ENCODE measurements around the gene PSMD9. TPM values are rescaled to one million over a fixed set of nuclear protein-coding genes. Genes with fewer than 3 reads are reported as not detected.
A peak's percentile ranks its signal among the peaks of the same experiment; 100 is the strongest.
"Not testable (repeated sequence)": the region's sequence is repeated elsewhere in the genome, so short reads cannot be mapped to it uniquely, and the experiment has no call there.

Gene PSMD9
- total and polyA plus RNA-seq, 10 donors, result 29.6 to 62.6 (median 46.6) TPM

GRCh38 chr12:121872546-121873215 lies 15.9 kb upstream of the PSMD9 start:
- WGBS, 5 donors, result 64 to 79% (median 75%) methylated on average over 5 of the region's 5 CpGs
- H3K27ac ChIP-seq, result peak overlapping the region in 1 of 8 donors; percentile 68
- no peak for DNase-seq

DNA sequence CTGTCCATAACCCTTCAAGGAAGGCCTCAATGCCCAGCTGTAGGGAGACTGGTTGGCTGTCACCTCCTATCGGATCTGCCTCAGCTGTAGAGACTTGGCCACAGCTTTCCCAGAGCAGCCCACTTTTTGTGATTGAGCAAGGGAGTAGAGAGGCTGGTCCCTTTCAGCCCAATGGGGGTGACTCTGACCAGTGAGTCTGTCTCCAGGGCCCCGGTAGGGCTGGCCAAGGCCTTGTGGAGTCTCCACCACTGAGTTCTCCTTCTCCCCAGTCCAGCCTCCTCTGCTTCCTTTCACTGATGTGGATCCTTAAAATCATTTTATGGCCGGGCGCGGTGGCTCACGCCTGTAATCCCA lies 15.4 kb upstream of the PSMD9 start:
- H3K4me3 ChIP-seq, result no peak overlapping the region
- H3K27ac ChIP-seq, result peak overlapping the region in 1 of 8 donors; percentile 68
- no peaks in the 10 kb centered on the region for H3K9me3 ChIP-seq
- H3K4me1 ChIP-seq, result peaks cover 0 to 30% (median 5%) of the 10 kb centered on the region in 6 donors
- WGBS, 5 donors, result 87 to 96% (median 94%) methylated on average over 5 to 6 of the region's 6 CpGs
- intact Hi-C loops (cut with DNase I; ENCODE audit: low total_unique reads), result no loop called here
- no peak for DNase-seq
- H3K36me3 ChIP-seq, result no peaks in the 10 kb centered on the region
- no peaks in the 10 kb centered on the region for H3K27me3 ChIP-seq (replicated peaks in 1 of 7)
- TF ChIP-seq POLR2A (IDR thresholded peaks at IDR 0.05) (no peak), POLR2AphosphoS5 (IDR thresholded peaks at IDR 0.05) (no peak)
- TF ChIP-seq, protein P1, sequence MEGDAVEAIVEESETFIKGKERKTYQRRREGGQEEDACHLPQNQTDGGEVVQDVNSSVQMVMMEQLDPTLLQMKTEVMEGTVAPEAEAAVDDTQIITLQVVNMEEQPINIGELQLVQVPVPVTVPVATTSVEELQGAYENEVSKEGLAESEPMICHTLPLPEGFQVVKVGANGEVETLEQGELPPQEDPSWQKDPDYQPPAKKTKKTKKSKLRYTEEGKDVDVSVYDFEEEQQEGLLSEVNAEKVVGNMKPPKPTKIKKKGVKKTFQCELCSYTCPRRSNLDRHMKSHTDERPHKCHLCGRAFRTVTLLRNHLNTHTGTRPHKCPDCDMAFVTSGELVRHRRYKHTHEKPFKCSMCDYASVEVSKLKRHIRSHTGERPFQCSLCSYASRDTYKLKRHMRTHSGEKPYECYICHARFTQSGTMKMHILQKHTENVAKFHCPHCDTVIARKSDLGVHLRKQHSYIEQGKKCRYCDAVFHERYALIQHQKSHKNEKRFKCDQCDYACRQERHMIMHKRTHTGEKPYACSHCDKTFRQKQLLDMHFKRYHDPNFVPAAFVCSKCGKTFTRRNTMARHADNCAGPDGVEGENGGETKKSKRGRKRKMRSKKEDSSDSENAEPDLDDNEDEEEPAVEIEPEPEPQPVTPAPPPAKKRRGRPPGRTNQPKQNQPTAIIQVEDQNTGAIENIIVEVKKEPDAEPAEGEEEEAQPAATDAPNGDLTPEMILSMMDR (IDR thresholded peaks at IDR 0.05 in 8 of 11, conservative IDR thresholded peaks at IDR 0.05 in 3 of 11), result no peak

More at GRCh38 chr12:121872546-121873215, 15.9 kb upstream of the PSMD9 start:
- no peaks in the 10 kb centered on the region for H3K27me3 ChIP-seq (replicated peaks in 1 of 7)
- no peak overlapping the region for H3K4me3 ChIP-seq
- TF ChIP-seq POLR2AphosphoS5 (IDR thresholded peaks at IDR 0.05) (no peak), POLR2A (IDR thresholded peaks at IDR 0.05) (no peak)
- TF ChIP-seq, protein P1 (IDR thresholded peaks at IDR 0.05 in 8 of 11, conservative IDR thresholded peaks at IDR 0.05 in 3 of 11), result no peak
- intact Hi-C loops (cut with DNase I; ENCODE audit: low total_unique reads), result no loop called here
- no peaks in the 10 kb centered on the region for H3K36me3 ChIP-seq
- peaks cover 0 to 30% (median 5%) of the 10 kb centered on the region in 6 donors for H3K4me1 ChIP-seq
- H3K9me3 ChIP-seq, result no peaks in the 10 kb centered on the region

- H3K36me3 ChIP-seq, result no peaks in the 10 kb centered on the region
- H3K27me3 ChIP-seq (replicated peaks in 1 of 7), result no peaks in the 10 kb centered on the region
- H3K4me1 ChIP-seq, result peaks cover 0 to 30% (median 5%) of the 10 kb centered on the region in 6 donors
- DNase-seq, result no peak
- H3K9me3 ChIP-seq, result no peaks in the 10 kb centered on the region
- H3K27ac ChIP-seq, result peak overlapping the region in 3 of 8 donors; percentile 42 to 68 (median 61)
- no peak overlapping the region for H3K4me3 ChIP-seq
- intact Hi-C loops (cut with DNase I; ENCODE audit: low total_unique reads), result no loop called here
- TF ChIP-seq, protein P1 (IDR thresholded peaks at IDR 0.05 in 8 of 11, conservative IDR thresholded peaks at IDR 0.05 in 3 of 11), result no peak
- TF ChIP-seq POLR2AphosphoS5 (IDR thresholded peaks at IDR 0.05), result no peak
- no peak for TF ChIP-seq POLR2A (IDR thresholded peaks at IDR 0.05)
- 51 to 72% (median 61%) methylated on average over 6 of the region's 6 CpGs for WGBS, 5 donors
These were observed 14.5 kb upstream of the PSMD9 start for GRCh38 chr12:121874071-121874470.

- intact Hi-C loops (cut with DNase I; ENCODE audit: low total_unique reads), result no loop called here
- H3K9me3 ChIP-seq, result no peaks in the 10 kb centered on the region
- peak overlapping the region in 1 of 8 donors; percentile 69 for H3K27ac ChIP-seq
- H3K27me3 ChIP-seq (replicated peaks in 1 of 7), result no peaks in the 10 kb centered on the region
- H3K4me3 ChIP-seq, result no peak overlapping the region
- 87 to 94% (median 93%) methylated on average over 6 of the region's 6 CpGs for WGBS, 5 donors
- no peaks in the 10 kb centered on the region for H3K36me3 ChIP-seq
- H3K4me1 ChIP-seq, result peaks cover 0 to 30% (median 5%) of the 10 kb centered on the region in 6 donors
- no peak for DNase-seq
- TF ChIP-seq, protein P1 (IDR thresholded peaks at IDR 0.05 in 8 of 11, conservative IDR thresholded peaks at IDR 0.05 in 3 of 11), result no peak
- TF ChIP-seq POLR2A (IDR thresholded peaks at IDR 0.05) (no peak), POLR2AphosphoS5 (IDR thresholded peaks at IDR 0.05) (no peak)
These were observed 13.0 kb upstream of the PSMD9 start for GRCh38 chr12:121875582-121875981.

GRCh38 chr12:121876080-121876447 lies 12.5 kb upstream of the PSMD9 start:
- WGBS, 5 donors, result 75 to 89% (median 80%) methylated on average over 8 of the region's 8 CpGs
- H3K9me3 ChIP-seq; H3K4me3 ChIP-seq; H3K36me3 ChIP-seq; intact Hi-C loops (cut with DNase I; ENCODE audit: low total_unique reads); H3K27me3 ChIP-seq (replicated peaks in 1 of 7); DNase-seq: not testable (repeated sequence)
- H3K27ac ChIP-seq, result peak overlapping the region in 2 of 8 donors; percentile 30 to 69
- peaks cover 0 to 30% (median 5%) of the 10 kb centered on the region in 6 donors for H3K4me1 ChIP-seq
